ENCODE results near the gene LMNTD2.
A peak's percentile ranks its signal among the peaks of the same experiment; 100 is the strongest.

Gene LMNTD2

DNA sequence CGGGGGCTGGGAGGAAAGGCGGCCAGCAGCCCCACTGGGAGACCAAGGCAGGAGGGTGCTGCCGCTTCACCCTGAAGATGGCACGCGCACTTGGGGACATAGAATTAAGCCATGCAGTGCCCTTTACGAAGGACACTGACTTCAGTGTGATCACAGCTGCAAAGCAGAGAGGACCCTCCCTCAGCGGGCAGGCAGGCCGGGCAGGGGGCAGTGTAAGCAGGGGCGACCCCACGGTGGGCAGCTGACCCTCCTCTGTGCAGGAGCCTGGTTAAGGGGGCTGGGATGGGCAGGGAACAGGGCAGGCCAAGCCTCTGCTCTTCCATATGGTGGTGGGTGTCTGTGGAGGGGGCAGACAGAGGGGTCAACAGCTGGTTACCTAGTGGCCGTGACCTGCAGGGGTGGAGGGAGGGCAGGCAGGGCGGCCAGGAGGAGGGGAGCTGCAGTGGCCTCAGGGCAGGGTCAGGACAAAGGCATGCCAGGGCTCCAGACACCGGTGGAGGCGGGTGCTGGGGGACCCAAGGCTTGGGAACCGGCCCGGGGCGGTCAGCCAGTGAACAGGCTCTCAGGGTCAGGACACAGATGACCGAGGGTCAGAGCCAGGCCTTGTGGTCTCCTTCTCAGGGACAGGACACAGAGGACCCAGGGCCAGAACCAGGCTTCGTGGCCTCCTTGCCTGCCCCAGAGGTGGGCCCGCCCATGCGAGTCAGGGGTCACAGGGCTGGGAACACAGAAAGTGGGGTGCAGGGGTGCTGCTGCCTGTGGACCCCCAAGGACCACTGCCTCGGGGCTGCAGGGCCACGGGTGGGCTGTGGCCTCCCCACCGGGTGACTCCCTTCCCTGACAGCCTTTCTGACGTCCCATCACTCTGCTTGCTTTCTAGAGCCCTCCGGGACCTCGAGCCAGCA is 7.2 kb downstream of the LMNTD2 start:
- DNase-seq (ENCODE audit: low read depth) = no peak

- DNase-seq (ENCODE audit: low read depth) = no peak
Measured at GRCh38 chr11:551596-551995, 8.9 kb downstream of the LMNTD2 start.

GRCh38 chr11:551131-551530 is 9.4 kb downstream of the LMNTD2 start:
- DNase-seq (ENCODE audit: low read depth) = no peak

GRCh38 chr11:550746-551085 is 9.8 kb downstream of the LMNTD2 start:
- no peak for DNase-seq (ENCODE audit: low read depth)

- DNase-seq (ENCODE audit: low read depth) = no peak
Measured at GRCh38 chr11:550021-550745, 10.4 kb downstream of the LMNTD2 start.

GRCh38 chr11:548700-549603 is 11.6 kb downstream of the LMNTD2 start:
- DNase-seq (ENCODE audit: low read depth) = no peak

DNA sequence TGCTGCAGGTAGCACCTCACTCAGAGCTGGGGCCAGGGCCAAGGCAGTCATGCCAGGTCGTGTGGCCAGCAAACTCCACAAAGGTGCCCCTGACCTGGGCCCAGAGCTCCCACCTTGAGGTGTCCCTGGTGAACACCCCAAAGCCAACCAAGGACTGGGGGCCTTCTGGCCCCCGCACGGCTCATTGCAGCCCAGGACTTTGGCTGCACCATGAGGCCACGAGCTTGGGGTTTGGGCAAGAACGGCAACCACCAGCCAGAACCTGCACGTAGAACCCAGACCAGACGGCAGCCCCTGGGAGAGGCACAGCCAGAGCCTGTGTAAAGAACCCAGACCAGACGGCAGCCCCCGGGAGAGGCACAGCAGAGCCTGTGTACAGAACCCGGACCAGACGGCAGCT is 15.4 kb downstream of the LMNTD2 start:
- no peak for DNase-seq (ENCODE audit: low read depth)

DNA sequence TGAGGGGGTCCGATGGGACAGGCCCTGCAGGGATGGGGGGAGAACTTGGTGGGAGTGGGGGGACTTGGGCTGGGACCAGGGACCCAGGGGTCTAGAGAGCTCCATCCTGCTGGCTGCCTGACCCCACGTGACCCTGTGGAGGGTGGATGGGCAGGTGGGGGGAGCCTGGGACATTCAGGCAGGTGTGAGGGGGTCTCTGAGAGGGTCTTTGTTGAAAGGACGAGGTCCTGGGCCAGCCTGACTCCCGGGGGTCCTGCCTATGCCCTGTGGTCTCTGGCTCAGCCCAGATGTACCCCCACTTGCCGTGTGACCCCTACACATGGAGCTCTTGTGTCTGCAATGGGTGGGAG is 15.7 kb downstream of the LMNTD2 start:
- no peak for DNase-seq (ENCODE audit: low read depth)

DNA sequence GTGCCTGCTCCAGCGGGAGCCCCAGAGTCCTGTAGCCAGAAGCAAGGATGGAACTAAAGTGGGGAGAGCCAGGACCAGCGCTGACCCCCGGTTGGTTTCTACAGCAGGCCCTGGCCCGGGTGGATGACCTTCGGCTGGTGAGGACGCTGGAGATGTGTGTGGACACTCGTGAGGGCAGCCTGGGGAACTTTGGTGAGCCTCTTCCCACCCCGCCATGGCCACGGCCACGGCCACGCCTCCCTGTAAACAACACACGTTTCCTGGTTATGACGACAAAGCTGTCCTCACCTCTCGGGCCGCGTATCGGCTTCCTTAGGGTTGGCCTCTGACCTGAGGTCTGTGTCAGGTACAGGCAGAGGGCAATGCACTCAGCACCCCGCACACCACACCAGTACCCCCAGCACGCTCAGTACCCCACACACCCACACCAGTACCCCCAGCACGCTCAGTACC is 19.1 kb downstream of the LMNTD2 start:
- DNase-seq (ENCODE audit: low read depth) = no peak

DNA sequence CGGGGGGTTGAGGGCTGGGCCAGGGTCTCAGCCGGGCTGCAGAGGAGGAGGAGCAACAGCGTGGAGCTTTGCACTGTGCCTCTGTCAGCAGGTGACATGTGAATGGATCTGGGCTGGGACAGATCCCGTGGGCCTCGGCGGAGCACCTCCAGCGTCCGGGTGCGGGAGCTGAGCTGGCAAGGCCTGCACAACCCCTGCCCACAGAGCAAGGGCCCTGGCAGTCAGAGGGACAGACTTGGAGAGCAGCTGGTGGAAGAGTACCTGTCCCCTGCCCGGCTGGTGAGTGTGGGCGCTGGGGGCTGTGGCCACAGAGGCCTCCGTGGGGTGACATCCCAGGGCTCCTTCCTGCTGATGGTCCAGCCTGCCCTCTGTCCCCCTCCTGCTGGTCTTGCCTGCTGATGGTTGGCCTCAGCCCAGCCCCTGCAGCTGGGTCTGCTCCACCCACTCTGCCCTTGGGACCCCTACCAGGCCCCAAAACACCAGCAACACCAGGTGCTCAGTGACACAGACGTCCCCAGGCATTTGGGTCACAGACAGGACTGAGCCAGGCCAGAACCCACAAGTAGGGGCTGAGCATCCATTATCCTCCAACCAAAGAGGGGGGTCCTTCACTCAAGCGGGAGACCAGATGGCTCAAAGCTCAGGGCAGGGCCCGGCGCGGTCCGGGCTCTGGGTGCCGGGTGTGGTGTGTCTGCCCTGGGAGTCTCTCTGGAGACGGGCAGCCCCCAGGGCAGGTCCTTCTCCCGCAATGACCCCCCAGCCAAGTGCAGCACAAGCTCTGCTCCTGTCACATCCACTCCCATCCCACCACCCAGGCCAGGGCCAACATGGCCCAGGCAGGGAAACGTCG is 19.7 kb downstream of the LMNTD2 start:
- DNase-seq (ENCODE audit: low read depth) = no peak

- DNase-seq (ENCODE audit: low read depth) = no peak
Measured at GRCh38 chr11:539971-540481, 20.5 kb downstream of the LMNTD2 start.

DNA sequence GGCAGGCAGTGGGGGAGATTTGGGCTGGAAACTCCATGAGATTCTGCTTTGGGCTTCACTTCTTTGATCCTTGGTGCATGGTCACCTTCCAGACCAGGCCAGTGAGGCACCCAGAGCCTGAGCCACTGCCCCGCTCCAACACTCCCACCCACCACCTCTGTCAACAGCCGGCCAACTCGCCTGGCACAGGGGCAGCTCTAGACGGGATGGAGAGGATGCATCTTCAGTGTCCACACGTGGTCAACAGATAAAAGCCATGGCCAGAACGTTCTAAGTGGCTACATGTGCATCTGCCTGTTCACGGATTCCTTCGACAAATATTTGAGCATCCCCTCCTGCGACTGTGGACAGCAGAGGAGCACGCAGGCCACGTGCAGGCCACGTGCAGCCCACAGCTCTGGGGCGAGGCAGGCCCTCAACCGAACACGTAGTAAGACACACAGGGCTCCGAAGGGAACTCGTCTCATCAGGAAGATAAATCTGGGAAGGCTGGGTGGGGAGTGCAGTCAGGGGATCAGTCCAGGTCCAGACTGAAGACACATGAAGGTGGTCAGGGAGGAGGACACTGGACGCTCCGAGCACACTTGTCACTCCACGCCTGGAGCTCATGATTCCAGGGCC is 22.0 kb downstream of the LMNTD2 start:
- no peak for DNase-seq (ENCODE audit: low read depth)

GRCh38 chr11:537622-538430 is 22.7 kb downstream of the LMNTD2 start:
- DNase-seq (ENCODE audit: low read depth) = no peak

DNA sequence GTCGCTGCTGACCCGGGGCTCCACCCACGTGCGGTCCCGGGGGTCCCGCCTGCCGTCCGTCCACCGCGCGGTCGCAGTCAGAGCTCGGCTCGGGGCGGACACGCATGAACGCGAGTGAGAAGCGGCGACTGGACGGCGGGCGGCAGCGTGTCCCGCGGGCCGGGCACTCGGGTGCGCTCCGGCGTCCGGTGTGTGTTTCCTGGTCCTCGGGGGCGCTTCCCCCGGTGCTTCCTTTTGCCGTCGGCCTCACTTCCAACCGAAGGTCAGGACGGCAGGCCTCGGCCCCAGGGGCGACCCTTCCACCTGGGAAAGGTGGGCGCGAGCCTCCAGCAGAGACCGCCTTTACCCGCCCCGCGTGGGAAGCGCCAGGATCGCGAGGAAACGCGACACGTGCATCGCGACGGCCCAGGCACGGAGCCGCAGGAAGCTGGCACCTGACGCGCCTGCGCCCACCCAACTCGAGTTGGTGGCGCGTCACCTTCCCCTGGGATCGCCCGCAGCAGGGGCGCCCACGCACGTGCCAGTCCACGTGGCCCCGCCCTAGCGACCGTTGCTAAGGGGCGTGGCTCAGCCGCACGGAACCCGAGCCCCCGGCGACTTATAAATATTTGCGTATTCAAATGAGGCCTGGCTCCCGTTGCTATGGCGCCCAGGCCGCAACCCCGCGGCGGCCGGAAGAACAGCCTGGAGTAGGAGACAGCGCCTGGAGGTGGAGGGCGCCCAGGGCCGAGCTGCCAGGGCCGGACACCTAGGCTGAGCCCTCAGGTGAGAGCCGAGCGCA is 23.5 kb downstream of the LMNTD2 start, which contains the start of gene LRRC56:
TSS of gene LRRC56 (plus strand) at position 687 of the 781 bp plus-strand sequence. CDS start 3,158 bp downstream, outside the sequence.
- peak; percentile 89 for DNase-seq (ENCODE audit: low read depth)

GRCh38 chr11:535519-536454 is 24.8 kb downstream of the LMNTD2 start, which contains the start of gene HRAS:
TSS of gene HRAS (minus strand) at chr11:535576.
- DNase-seq (ENCODE audit: low read depth) = peak; percentile 95

DNA sequence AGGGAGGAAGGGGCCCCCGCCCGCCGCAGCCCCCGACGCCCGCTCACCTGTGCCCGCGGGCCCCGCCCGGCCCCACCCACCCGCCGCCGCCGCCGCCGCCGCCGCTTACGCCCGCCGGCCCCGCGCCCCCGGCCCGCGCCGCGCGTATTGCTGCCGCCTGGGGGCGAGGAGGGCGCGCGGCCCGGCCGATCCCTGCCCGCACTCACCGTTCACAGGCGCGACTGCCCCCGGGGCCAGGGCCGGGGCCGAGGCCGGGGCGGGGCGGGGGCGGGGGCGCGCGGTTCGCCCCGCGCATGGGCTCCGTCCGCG is 25.4 kb downstream of the LMNTD2 start:
- DNase-seq (ENCODE audit: low read depth) = no peak

- no peak for DNase-seq (ENCODE audit: low read depth)
Measured at GRCh38 chr11:534396-535209, 25.9 kb downstream of the LMNTD2 start.
